Uterus (tissue), 2 donors: ENCODE data around the gene AFG1L.

Experiments used
- CTCF ChIP-seq, 4 experiments: fragments of 200-600 bp in 2 of 4; fragments of 450-650 bp in 2 of 4; sonication (generic) in 2 of 4; IDR thresholded peaks; one replicate each; pipeline ENCODE4 v1.5.1; 2016 to 2019; ENCODE audit warnings: antibody characterized with exemption in 4 of 4, mild to moderate bottlenecking in 2 of 4, moderate library complexity in 1 of 4
- POLR2A ChIP-seq, 2 donors: fragments of 450-650 bp; IDR thresholded peaks; one replicate each; pipeline ENCODE4 v1.6.1; 2016; ENCODE audit warnings: antibody characterized with exemption in 2 of 2, mild to moderate bottlenecking in 1 of 2, moderate library complexity in 1 of 2

GRCh38 chr6:108406943-108407342, 112.1 kb downstream of the AFG1L start:
- no peak for TF ChIP-seq CTCF (IDR thresholded peaks at IDR 0.05)
- no peak for TF ChIP-seq POLR2A (IDR thresholded peaks at IDR 0.05)
